AG20443 (cell line): Measurements from ENCODE around the gene GPT2.

Experiments used
- DNase-seq: peaks from one replicate; pipeline ENCODE4 v3.0.0; 2012; ENCODE audit warnings: low spot score, mixed read lengths

GPT2 gene

DNA sequence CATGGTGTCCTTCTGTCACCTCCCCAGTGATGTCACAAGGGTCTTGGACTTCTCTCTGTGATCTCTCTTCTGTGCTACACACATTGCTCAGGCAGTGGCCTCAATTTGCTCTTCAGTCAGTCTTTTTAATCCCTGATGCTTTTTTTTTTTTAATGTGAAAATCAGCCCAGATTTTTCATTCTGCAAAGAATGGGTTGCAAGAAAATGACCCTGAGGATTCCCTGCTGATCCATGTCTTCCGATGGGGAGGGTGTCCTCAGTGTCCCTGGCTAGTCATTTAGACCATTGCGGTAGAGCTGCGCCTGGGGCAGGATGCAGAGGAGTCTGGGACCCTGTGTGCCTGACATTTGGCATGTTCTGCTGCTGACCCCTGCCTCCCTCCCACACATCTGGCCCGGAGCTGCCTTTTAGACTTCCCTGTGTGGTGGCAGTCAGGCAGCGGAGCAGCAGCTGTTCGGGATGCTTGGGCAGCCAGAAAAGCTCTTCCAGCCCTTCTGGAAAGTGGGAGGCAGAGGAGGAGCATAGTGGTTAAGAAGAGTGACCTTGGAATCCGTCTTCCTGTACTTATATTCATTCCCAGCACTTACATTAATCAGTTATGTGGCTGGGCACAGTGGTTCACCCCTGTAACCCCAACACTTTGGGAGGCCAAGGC, 12.3 kb downstream of the GPT2 start:
- DNase-seq, result no peak

DNA sequence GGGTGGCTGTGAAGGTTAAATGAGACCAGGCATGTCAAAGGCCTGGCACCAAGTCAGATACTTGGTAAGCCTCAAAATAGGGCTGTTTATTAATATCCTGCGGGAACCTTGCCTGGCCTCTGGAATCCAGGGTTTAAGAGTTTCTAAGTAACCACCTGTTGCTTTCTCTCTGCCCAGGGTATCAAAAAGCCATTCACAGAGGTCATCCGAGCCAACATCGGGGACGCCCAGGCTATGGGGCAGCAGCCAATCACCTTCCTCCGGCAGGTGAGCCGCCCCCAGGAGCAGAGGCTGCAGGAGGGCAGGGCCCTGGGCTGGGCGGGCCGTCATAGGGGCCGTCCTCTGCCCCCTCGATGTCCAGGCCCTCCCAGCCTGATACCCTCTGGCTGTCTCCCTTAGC, 13.3 kb downstream of the GPT2 start:
- no peak for DNase-seq

DNA sequence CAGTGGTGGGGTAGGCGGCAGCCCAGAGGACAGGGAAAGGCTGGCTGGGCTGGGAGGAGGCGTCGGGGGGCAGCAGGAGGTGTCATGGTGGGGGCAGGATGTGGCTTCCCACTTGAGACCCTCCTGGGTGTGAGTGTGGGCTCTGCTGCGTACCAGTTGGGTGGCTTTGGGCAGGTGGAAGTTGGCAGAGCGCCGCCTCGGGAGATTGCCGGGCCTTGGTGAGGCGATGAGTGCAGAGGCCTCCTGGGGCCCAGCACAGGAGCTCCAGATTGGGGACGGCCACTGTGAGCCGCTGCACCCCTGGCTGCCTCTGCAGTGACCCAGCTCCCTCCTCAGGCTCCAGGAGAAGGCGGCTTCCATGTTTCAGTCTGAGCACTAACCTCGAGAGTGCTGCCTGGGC, 13.8 kb downstream of the GPT2 start:
- DNase-seq, result no peak

DNA sequence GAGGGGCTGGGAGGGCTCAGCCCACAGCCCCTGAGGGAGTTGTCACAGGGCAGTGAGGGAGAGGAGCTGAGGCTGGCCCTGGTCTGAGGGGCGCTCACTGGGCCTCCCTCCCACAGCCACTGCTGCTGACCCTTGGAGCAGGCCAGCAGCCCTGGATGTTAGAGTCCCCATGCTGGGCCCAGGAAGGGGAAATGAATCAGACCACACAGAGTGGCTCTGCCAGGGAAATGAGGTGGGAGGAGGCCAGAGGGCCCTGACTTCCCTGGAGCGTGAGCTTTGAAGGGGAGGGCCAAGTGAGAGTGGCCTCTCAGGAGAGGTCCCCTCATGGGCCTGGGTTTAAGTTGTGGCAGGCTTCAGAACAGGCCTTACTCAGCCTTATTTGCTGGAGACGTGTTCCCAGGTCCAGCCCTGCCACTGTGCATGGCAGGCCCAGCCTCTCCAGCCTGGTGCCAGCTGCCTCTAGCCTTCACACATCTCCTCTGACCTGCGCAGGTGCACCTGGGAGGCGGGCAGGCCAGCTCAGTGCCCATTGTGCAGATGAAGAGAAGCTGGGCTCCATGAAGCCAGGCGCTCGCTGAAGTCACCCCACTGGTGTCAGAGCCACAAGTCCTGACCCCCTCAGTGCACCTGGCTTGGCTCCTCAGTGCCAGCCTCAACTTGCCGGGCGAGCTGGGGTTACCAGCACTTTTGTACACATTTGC, 15.4 kb downstream of the GPT2 start:
- DNase-seq, result no peak

DNA sequence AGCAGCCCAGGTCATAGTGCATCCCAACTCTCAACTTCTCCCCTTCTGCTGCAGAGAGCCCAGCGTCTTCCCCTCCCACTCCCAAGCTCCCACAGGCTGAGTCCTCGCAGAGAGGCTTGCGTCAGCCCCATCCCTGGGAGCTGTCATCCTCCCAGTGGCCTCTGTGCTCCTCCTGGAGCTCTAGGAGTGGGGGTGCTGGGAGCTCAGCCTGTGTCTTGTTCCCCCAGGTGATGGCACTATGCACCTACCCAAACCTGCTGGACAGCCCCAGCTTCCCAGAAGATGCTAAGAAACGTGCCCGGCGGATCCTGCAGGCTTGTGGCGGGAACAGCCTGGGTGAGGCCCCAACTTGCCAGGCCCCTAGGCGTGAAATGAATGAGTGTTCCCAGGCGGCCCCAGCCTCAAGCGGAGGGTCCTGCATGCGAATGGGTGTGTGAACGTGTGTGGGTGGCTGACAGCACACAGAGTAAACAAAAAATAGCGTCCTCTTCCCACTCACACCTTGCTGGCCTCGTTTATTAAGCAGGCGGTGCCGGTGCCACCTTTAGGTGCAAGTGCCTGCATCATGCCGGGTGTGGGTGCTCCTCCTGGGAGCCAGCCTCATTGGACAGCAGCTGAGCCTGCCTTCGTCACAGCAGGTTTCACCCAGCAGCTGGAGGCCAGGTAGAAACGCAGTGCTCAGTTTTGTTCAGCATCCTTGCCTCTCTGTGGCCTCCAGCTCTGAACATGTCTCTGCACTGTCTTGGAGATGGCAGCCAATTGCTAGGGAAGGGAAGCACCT, 16.5 kb downstream of the GPT2 start:
- DNase-seq, result no peak

DNA sequence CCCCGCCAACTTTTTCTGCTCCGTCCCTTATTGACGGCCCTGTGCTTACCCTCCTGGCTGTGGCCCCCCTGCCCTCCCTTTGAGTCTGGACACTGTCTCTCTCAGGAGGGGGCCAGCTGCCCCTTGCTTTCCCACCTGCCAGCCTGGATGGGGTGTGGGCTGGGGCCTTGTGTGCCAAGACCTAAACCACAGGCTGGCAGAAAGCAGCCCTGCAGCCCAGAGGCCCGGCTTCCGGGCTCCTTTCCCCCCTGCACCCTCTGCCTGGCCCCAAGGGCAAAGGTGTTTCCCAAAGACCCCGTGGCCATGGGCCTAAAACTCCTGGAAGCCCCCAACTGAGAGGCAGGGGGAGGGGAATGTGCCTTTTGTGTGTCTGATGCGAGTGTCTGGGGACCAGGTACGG, 17.5 kb downstream of the GPT2 start:
- no peak for DNase-seq

DNA sequence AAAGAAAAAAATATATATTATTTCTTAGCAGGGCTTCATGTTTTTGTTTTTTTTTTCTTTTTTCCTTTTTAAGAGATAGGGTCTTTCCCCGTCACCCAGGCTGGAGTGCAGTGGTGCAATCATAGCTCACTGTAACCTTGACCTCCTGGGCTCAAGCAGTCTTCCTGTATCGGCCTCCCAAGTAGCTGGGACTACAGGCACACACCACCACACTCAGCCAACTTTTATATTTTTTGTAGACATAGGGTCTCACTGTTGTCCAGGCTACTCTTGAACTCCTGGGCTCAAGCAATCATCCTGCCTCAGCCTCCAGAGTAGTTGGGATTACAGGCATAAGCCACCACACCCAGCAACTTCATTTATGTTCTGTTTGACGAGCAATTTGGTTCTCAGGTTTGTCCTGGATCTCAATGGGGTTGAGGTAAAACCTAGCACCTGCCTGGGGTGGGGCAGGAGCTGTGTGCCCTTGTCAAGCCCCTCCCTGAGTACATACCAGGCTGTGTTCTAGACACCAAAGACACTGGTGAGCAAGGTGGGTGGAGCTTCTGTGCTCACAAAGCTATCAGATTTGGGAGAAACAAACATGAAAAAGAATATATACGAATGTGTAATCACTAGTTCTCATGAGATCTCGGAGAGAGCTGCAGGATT, 19.2 kb downstream of the GPT2 start:
- DNase-seq, result no peak

DNA sequence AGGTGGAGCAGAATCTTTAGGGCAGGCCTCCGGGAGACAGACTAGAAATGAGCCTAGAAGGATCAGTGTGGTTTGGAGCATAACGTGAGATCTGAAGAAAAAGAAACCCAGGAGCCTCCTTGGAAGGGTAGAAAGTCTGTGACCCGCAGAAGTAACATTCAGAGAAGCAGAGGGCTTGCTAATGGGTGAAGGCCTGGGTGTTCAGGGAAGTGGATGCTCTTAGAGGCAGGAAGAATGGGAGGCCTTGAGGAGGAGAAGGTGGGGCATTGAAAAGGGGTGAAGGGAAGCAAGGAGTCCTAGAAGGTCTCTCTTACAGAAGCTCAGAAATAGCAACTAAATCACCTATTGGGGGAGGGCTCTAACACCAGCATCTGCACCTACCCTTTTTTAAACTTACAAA, 20.3 kb downstream of the GPT2 start:
- DNase-seq, result no peak

DNA sequence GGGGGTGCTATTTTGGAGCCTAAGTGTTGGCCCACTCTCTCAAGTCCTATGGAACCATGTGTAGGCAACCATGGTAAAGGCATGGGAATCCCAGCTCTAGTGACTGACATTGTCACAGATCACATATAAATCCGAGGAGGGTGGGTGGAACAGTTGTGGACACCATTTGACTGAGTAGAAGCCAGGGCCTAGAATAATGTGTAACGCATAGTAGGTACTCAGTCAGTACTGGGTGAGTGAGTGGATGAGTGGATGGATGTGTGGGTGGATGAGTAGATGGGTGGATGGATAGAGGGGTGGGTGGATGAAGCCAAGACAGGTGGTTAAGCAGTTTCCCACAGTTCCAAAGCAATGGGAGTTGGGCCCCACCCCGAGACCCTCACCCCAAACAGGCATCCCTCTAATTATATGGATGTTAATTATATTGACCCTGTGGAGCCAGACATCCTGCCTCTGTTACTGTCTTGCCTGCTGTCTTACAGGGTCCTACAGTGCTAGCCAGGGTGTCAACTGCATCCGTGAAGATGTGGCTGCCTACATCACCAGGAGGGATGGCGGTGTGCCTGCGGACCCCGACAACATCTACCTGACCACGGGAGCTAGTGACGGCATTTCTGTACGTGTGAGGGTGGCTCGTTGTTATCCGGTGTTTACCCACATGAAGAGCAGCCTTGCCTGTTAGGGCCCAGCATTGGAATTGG, 22.3 kb downstream of the GPT2 start:
- no peak for DNase-seq

DNA sequence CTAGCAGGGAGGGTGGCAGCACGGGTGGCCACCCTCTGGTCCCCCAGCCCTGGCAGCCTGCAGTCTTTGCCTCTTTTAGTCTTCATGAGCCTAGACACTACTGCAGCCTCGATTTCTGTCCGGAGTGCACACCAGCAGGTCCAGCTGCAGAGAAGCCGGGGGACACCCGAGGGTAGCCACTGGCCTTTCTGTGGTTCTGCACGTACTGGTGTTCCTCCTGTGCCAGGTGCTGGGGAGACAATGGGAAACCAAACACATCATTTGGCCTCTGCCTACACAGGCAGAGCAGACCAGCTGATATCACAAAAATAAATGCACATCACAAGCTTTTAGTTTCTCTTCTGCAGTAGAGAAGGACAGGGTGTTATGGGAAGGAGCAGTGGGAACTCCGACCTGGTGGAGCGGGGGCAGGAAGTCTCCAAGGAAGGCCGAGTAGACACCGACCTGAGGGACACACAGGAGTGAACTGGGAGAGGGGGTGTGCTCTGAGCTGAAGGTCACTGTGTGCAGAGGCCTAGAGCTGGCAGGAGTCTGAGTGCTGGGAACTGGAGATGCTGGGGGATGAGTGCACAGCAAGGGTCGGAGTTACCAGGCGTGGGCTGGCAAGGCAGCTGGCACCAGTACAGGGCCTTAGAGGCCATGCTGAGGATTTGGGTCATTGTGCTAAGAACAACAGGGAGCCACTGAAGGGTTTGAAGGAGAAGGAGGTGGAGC, 23.1 kb downstream of the GPT2 start:
- no peak for DNase-seq

DNA sequence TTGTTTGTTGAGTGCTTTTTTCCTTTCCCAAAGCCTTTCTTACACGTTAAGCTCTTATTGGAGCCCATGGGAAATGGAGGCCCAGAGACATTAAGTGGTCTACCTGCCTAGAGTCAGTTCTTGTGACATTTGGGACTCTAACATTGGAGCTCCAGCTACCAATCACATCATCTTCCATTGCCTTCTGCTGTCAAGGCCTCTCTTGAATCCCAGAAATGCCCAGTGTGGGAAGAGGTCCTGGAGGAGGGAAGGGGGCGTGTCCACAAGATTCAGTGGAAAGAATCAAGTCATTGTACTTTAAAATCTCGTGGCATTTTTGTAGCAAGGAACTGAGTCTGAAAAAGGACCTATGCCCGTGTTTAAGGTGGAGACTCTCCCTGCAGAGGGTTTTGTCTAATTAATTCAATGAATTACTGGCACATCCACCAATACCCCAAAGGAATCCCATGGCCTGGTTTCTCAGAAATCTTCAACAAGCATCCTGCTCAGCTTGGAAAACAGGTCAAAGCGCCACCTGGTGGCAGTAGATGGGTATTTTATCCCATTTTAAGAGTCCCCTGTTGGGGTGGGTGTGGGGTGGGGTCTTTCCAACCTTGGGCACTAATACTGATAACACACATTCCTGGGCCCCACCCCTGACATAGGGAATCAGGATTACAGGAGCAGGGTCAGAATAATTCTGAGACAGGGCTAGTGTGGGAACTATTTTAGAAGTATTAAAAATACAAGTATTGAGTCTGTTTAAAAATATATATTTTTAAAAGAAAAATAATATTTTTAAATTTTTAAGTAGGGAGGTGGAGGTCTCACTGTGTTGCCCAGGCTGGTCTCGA, 24.6 kb downstream of the GPT2 start:
- DNase-seq, result peak; percentile 79

DNA sequence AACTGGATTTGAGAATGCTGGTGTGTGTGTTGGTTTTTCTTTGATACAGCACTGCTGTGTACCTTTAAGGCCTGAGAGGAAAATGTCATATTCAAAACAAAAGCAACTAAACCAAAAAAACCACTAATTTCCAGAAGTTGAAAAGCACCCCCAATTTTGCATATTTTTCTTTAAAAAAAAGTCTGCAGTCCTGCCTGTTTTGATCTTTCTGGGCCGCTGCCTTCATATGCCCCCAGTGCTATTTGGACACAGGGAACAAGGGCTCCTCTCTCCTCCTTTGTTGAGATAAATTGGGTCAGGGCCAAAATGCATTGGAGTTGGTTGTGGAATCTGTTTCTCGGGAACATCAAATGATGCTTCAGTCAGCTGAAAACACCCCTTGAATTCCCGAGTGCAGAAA, 26.9 kb downstream of the GPT2 start:
- no peak for DNase-seq

DNA sequence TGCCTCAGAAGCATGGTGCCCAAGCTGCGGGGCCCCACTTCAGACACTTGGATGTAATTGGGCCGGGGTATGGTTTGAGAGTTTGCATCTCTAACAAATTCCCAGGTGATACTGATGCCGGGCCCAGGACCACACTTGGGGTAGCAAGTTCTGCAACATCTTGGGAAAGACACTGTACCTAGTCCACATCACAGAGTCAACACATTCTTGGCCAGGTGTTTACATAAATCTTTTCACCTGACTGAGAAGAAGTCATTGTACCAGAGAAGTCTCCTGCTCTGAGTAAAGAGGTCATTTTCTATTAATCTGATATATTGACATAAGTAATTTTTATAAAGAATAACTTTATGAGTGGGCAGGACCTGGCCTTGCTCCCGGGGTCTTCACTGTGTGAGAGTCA, 27.5 kb downstream of the GPT2 start:
- DNase-seq, result no peak

DNA sequence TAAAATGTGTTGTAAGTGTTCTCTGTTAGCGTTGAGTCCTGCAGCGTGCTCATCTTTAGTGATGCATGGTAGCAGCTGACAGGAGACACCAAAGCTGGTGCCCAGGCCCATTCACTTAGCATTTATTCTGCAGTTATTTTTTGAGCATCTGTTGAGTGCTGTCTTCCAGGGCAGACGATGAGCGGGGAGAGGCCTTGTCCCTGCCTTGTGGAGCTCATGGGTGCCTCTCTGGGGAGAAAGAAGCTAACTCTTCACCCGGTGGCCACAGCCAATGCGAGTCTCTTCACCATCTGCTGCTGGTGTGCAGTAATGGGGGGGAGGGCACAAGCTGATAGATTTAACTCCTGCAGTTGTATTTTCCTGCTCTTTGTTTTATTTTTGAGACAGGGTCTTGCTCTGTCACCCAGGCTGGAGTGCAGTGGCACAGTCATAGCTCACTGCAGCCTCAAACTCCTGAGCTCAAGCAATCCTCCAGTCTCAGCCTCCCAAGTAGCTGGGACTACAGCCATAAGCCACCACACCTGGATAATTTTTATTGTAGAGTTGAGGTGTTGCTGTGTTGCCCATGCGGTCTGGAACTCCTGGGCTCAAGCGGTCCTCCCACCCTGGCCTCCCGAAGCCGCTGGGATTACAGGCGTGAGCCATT, 30.5 kb downstream of the GPT2 start:
- DNase-seq, result no peak

DNA sequence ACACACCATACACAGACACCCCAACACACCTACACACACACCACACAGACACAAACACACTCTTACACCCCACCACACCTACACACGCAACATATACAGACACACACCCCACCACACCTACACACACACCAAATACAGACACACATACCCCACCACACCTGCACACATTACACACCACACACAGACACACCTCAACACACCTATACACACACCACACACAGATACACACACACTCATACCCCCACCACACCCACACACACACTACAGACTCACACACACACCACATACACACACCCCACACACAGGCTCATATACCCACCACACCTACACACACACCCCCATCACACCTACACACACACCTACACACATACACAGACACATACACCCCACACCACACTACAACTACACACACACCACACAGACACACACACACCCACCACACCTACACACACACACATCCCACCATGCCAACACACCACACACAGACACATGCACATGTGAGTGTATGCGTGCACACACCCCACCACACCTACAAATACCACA, 31.4 kb downstream of the GPT2 start:
- DNase-seq, result no peak

DNA sequence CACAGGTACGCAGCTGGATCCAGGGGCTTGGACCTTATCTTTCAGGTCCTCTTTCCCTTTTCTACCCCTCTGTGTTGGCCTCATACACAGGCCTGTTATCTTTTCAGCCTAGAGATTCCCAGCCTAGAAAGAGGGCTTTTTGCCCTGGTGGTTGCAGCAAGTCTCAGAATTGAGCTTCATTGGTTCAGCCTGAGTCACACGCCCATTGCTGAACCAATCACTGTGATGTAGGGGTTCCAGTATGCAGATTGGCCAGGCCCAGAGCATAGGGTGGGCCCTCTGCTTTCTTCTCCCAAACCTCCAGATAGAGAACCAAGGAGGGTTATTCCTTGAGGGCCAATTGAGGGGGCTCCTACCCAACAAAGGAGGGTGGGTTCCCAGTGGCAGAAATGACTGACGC, 32.8 kb downstream of the GPT2 start:
- peak; percentile 41 for DNase-seq

DNA sequence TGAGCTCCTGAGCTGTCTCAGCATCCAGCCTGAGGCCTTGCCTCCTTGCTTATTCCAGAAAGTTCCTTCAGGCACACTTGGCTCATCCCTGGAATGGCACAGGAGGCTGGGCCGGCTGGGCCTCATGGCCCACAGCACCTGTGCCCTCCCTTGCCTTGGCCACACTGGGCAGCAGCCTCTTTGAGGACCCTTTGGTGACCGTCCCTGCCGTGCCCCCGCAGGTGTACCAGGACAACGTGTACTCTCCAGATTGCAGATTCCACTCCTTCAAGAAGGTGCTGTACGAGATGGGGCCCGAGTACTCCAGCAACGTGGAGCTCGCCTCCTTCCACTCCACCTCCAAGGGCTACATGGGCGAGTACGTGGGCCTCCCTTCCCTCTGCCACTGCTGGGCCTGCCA, 34.2 kb downstream of the GPT2 start:
- no peak for DNase-seq

DNA sequence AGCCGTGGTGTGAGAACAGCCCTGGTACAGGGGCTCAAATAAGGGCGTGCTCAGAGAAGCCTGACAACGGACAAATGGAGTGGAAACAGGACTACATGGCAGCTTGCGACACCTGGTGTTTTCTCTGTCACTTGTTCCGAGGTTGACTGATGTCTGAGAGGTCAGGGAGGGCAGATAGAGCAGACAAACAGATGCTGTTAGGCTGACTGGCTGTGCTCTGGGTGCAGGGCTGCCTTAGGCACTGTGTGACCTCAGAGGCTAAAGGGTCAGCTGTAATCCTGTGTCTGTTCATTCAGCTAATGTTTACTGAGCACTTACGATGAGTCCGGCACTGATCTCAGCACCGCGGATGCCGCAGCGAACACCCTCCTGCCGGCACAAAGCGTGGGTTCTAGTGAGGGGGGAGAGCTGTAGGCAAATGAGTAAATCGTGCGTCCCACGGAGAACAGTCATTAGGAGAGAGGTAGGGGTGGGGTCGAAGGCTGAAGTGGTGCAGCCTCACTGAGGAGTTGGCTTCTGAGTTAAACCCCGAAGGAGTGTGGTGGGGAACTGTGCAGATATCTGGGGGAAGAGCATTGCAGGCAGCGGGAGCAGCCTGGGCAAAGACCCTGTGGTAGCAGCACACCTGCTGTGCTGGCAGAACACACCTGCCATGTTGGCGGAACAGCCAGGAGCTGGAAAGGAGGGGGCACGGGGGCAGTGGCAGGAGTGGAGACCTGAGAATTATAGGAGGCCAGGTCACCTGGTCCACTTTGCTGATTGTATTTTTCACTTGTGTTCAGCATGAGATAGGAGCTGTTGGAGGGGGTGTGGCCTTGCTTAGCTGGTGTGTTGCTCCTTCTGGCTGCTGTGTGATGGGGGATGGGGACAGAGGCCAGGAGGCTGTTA, 35.0 kb downstream of the GPT2 start:
- DNase-seq, result no peak
